Thyroid gland (tissue), 4 donors: ENCODE data around the gene CLDN19. TPM values are rescaled to one million over a fixed set of nuclear protein-coding genes. Genes with fewer than 3 reads are reported as not detected.

Experiments
- DNase-seq, 2 donors: peaks; one replicate each; pipeline ENCODE4 v3.0.0-alpha.2; 2019
- H3K27ac ChIP-seq, 3 donors: fragments of 200-600 bp; sonication (generic); 1 replicate in 2 of 3; 2 replicates in 1 of 3; pipeline ENCODE4 v1.5.1; 2016 to 2019; ENCODE audit warnings: mild to moderate bottlenecking in 1 of 3, moderate library complexity in 1 of 3
- H3K27me3 ChIP-seq: fragments of 200-600 bp; sonication (generic); one replicate; pipeline ENCODE4 v1.5.1; 2019
- H3K36me3 ChIP-seq, 2 donors: fragments of 200-600 bp; sonication (generic); one replicate each; pipeline ENCODE4 v1.5.1; 2016 to 2019
- H3K4me1 ChIP-seq, 2 donors: fragments of 200-600 bp; sonication (generic); one replicate each; pipeline ENCODE4 v1.5.1; 2017 to 2019
- H3K4me3 ChIP-seq, 3 donors: fragments of 200-600 bp; sonication (generic); replicated peaks in 1 of 3; 1 replicate in 2 of 3; 2 replicates in 1 of 3; pipeline ENCODE4 v1.5.1; 2016; ENCODE audit warnings: mild to moderate bottlenecking in 1 of 3
- H3K9me3 ChIP-seq: fragments of 200-600 bp; sonication (generic); one replicate; pipeline ENCODE4 v1.5.1; 2017
- POLR2A ChIP-seq, 2 donors: fragments of 450-650 bp; IDR thresholded peaks; one replicate each; pipeline ENCODE4 v1.6.1; 2017; ENCODE audit warnings: antibody characterized with exemption in 2 of 2, mild to moderate bottlenecking in 2 of 2, moderate library complexity in 1 of 2
- WGBS, 2 donors: methylation state at CpG; one replicate each; pipeline ENCODE4 v1.1.5; 2017; 5-methylcytosine and 5-hydroxymethylcytosine counted together
- intact Hi-C: fragments of 100-400 bp; cut with DNase I; formaldehyde crosslinking; loops from one replicate; pipeline ENCODE4 v1.15.1; 2023
- total RNA-seq, 4 donors: library from RNA; depleted of rRNA; stranded (reverse); fragments of >200 nt; gene quantifications; one replicate each; pipeline ENCODE4 v1.2.3, GENCODE V29; 2016
- TF ChIP-seq, protein P1 (sequence below), 6 experiments: fragments of 200-600 bp in 3 of 6; fragments of 450-650 bp in 3 of 6; sonication (generic) in 3 of 6; IDR thresholded peaks; one replicate each; pipeline ENCODE4 v1.5.1; 2016 to 2019; ENCODE audit warnings: antibody characterized with exemption in 6 of 6, mild to moderate bottlenecking in 2 of 6, inconsistent platforms in 1 of 6, moderate library complexity in 1 of 6

The CLDN19 gene
- total RNA-seq, 4 donors from 2014 or later: not detected

DNA sequence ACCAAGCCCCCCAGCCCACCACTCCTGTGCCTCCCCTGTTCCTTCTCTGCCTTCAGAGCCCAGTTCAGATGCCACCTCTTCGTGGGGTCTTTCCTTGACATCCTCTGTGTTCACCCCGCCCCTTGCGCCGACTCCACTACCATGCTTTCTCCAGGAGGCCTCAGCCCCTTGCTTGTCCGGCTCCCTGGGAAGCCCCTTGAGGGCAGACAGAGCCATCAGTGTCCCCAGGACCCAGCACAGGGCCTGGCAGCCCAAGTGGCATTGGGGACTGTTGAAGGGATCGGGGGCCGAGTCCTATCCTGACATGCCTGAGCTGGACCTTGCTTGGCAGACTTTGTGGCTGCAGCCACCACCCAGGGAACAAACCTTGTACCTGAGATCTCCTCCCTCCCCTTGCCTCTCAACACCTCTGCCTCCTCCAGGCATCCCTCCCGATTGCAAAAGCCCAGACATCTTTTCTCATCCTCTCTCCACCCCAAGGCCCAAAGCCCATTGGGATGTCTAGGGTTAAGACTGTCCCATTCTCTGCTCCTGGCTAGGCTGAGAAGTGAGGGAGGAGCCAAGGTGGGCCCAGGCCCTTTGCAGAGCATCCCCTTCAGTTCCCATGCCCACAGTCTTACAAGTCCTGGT is 3.4 kb downstream of the CLDN19 start:
- Histone ChIP-seq H3K4me3 (no peak overlapping the region), H3K9me3 (no peaks in the 10 kb centered on the region), H3K27me3 (no peaks in the 10 kb centered on the region), H3K36me3 (no peaks in the 10 kb centered on the region), H3K27ac (no peak overlapping the region), H3K4me1 (no peaks in the 10 kb centered on the region)
- no peak for DNase-seq
- intact Hi-C loops: no loop called here
- WGBS, 2 donors: 96 to 99% methylated on average over 8 of the region's 8 CpGs
- TF ChIP-seq, protein P1, sequence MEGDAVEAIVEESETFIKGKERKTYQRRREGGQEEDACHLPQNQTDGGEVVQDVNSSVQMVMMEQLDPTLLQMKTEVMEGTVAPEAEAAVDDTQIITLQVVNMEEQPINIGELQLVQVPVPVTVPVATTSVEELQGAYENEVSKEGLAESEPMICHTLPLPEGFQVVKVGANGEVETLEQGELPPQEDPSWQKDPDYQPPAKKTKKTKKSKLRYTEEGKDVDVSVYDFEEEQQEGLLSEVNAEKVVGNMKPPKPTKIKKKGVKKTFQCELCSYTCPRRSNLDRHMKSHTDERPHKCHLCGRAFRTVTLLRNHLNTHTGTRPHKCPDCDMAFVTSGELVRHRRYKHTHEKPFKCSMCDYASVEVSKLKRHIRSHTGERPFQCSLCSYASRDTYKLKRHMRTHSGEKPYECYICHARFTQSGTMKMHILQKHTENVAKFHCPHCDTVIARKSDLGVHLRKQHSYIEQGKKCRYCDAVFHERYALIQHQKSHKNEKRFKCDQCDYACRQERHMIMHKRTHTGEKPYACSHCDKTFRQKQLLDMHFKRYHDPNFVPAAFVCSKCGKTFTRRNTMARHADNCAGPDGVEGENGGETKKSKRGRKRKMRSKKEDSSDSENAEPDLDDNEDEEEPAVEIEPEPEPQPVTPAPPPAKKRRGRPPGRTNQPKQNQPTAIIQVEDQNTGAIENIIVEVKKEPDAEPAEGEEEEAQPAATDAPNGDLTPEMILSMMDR (IDR thresholded peaks at IDR 0.05): no peak
- no peak for TF ChIP-seq POLR2A (IDR thresholded peaks at IDR 0.05)

- Histone ChIP-seq H3K27ac (no peak overlapping the region), H3K9me3 (no peaks in the 10 kb centered on the region), H3K27me3 (no peaks in the 10 kb centered on the region), H3K4me3 (no peak overlapping the region), H3K4me1 (no peaks in the 10 kb centered on the region), H3K36me3 (no peaks in the 10 kb centered on the region)
- WGBS, 2 donors: 72 to 84% methylated on average over 3 to 4 of the region's 4 CpGs
- no peak for DNase-seq
- intact Hi-C loops: no loop called here
- TF ChIP-seq, protein P1 (IDR thresholded peaks at IDR 0.05): no peak
- no peak for TF ChIP-seq POLR2A (IDR thresholded peaks at IDR 0.05)
Observed at GRCh38 chr1:42736152-42736551, 3.9 kb downstream of the CLDN19 start.

- H3K36me3 ChIP-seq: no peaks in the 10 kb centered on the region
- DNase-seq: no peak
- WGBS, 2 donors: 81 to 96% methylated on average over 4 to 7 of the region's 14 CpGs
- H3K4me3 ChIP-seq: no peak overlapping the region
- intact Hi-C loops: no loop called here
- H3K27me3 ChIP-seq: no peaks in the 10 kb centered on the region
- no peak overlapping the region for H3K27ac ChIP-seq
- H3K9me3 ChIP-seq: no peaks in the 10 kb centered on the region
- no peaks in the 10 kb centered on the region for H3K4me1 ChIP-seq
- no peak for TF ChIP-seq POLR2A (IDR thresholded peaks at IDR 0.05)
- TF ChIP-seq, protein P1 (IDR thresholded peaks at IDR 0.05): no peak
Observed at GRCh38 chr1:42735477-42736105, 4.4 kb downstream of the CLDN19 start.

GRCh38 chr1:42735056-42735455 is 5.0 kb downstream of the CLDN19 start:
- Histone ChIP-seq H3K4me1 (no peaks in the 10 kb centered on the region), H3K36me3 (no peaks in the 10 kb centered on the region), H3K4me3 (no peak overlapping the region), H3K9me3 (no peaks in the 10 kb centered on the region), H3K27me3 (no peaks in the 10 kb centered on the region), H3K27ac (no peak overlapping the region)
- WGBS, 2 donors: 84 to 87% methylated on average over 5 to 11 of the region's 11 CpGs
- DNase-seq: no peak
- intact Hi-C loops: no loop called here
- TF ChIP-seq, protein P1 (IDR thresholded peaks at IDR 0.05): no peak
- no peak for TF ChIP-seq POLR2A (IDR thresholded peaks at IDR 0.05)
